ENCODE data around the gene MRGPRD. TPM values are rescaled to one million over a fixed set of nuclear protein-coding genes. Genes with fewer than 3 reads are reported as not detected.

The MRGPRD gene
- total RNA-seq, 2 experiments from 2014 or later: not detected

GRCh38 chr11:68997995-68998348, 17.2 kb upstream of the MRGPRD start:
- TF ChIP-seq EZH2phosphoT487 (IDR thresholded peaks at IDR 0.05; ENCODE audit: borderline replicate concordance, low read depth, low read length) (no peak), CTCF (conservative IDR thresholded peaks at IDR 0.05; ENCODE audit: low read length) (no peak)
- H3K36me3 ChIP-seq (ENCODE audit: insufficient read depth, low read length): no peaks in the 10 kb centered on the region
- H4K20me1 ChIP-seq (ENCODE audit: insufficient read depth, low read length): no peaks in the 10 kb centered on the region
- ChIA-PET POLR2A (interaction anchor here (0.8 kb wide), 1 partner anchor 9 kb away, joined by 3 read pairs; no protein-coding TSS in a partner anchor), CTCF (ENCODE audit: unreplicated experiment) (no interaction called here)
- no peak overlapping the region for H3K4me3 ChIP-seq (ENCODE audit: low read depth, low read length, poor library complexity, severe bottlenecking)
- intact Hi-C loops (cut with micrococcal nuclease; ENCODE audit: unreplicated experiment): no loop called here
- no peak overlapping the region for H2AFZ ChIP-seq (ENCODE audit: low read length)
- no peaks in the 10 kb centered on the region for H3K4me1 ChIP-seq (ENCODE audit: insufficient read depth, low read length, poor library complexity, severe bottlenecking)
- no TSS peak for BruUV-seq (replicated peaks)
- H3K9me3 ChIP-seq (ENCODE audit: low read length): no peaks in the 10 kb centered on the region
- no peak overlapping the region for H3K4me2 ChIP-seq (ENCODE audit: low read length)
- no peaks in the 10 kb centered on the region for H3K9me2 ChIP-seq (ENCODE audit: insufficient read depth, low read length)
- no peak overlapping the region for H3K27ac ChIP-seq (ENCODE audit: low read depth, low read length, poor library complexity, severe bottlenecking)
- no peak for DNase-seq (ENCODE audit: low spot score)
- no peaks in the 10 kb centered on the region for H3K79me2 ChIP-seq (ENCODE audit: insufficient read depth, low read depth, low read length)

- no peak for DNase-seq (ENCODE audit: low spot score)
- POLR2A ChIA-PET: no interaction called here
- H3K27ac ChIP-seq (ENCODE audit: low read depth, low read length, poor library complexity, severe bottlenecking): no peak overlapping the region
- no peak overlapping the region for H3K4me2 ChIP-seq (ENCODE audit: low read length)
- CTCF ChIA-PET (ENCODE audit: unreplicated experiment): no interaction called here
- no peaks in the 10 kb centered on the region for H3K4me1 ChIP-seq (ENCODE audit: insufficient read depth, low read length, poor library complexity, severe bottlenecking)
- BruUV-seq (replicated peaks): no TSS peak
- no peaks in the 10 kb centered on the region for H4K20me1 ChIP-seq (ENCODE audit: insufficient read depth, low read length)
- no peaks in the 10 kb centered on the region for H3K9me3 ChIP-seq (ENCODE audit: low read length)
- TF ChIP-seq CTCF (conservative IDR thresholded peaks at IDR 0.05; ENCODE audit: low read length) (no peak), EZH2phosphoT487 (IDR thresholded peaks at IDR 0.05; ENCODE audit: borderline replicate concordance, low read depth, low read length) (no peak)
- intact Hi-C loops (cut with micrococcal nuclease; ENCODE audit: unreplicated experiment): no loop called here
- H3K4me3 ChIP-seq (ENCODE audit: low read depth, low read length, poor library complexity, severe bottlenecking): no peak overlapping the region
- no peak overlapping the region for H2AFZ ChIP-seq (ENCODE audit: low read length)
- H3K9me2 ChIP-seq (ENCODE audit: insufficient read depth, low read length): no peaks in the 10 kb centered on the region
- no peaks in the 10 kb centered on the region for H3K36me3 ChIP-seq (ENCODE audit: insufficient read depth, low read length)
- H3K79me2 ChIP-seq (ENCODE audit: insufficient read depth, low read depth, low read length): no peaks in the 10 kb centered on the region
Measured at GRCh38 chr11:68997124-68997994, 16.6 kb upstream of the MRGPRD start.

GRCh38 chr11:68996376-68997123, 15.8 kb upstream of the MRGPRD start:
- intact Hi-C loops (cut with micrococcal nuclease; ENCODE audit: unreplicated experiment): no loop called here
- Histone ChIP-seq H3K27ac (ENCODE audit: low read depth, low read length, poor library complexity, severe bottlenecking) (no peak overlapping the region), H3K9me2 (ENCODE audit: insufficient read depth, low read length) (no peaks in the 10 kb centered on the region), H3K36me3 (ENCODE audit: insufficient read depth, low read length) (no peaks in the 10 kb centered on the region), H2AFZ (ENCODE audit: low read length) (no peak overlapping the region), H3K4me2 (ENCODE audit: low read length) (no peak overlapping the region), H3K4me1 (ENCODE audit: insufficient read depth, low read length, poor library complexity, severe bottlenecking) (no peaks in the 10 kb centered on the region), H4K20me1 (ENCODE audit: insufficient read depth, low read length) (no peaks in the 10 kb centered on the region), H3K4me3 (ENCODE audit: low read depth, low read length, poor library complexity, severe bottlenecking) (no peak overlapping the region), H3K9me3 (ENCODE audit: low read length) (no peaks in the 10 kb centered on the region), H3K79me2 (ENCODE audit: insufficient read depth, low read depth, low read length) (no peaks in the 10 kb centered on the region)
- TF ChIP-seq EZH2phosphoT487 (IDR thresholded peaks at IDR 0.05; ENCODE audit: borderline replicate concordance, low read depth, low read length): no peak
- no peak for TF ChIP-seq CTCF (conservative IDR thresholded peaks at IDR 0.05; ENCODE audit: low read length)
- no TSS peak for BruUV-seq (replicated peaks)
- DNase-seq (ENCODE audit: low spot score): no peak
- POLR2A ChIA-PET: no interaction called here
- CTCF ChIA-PET (ENCODE audit: unreplicated experiment): no interaction called here
